ENCODE data around the gene THBS4.
"Not testable (repeated sequence)": the region's sequence is repeated elsewhere in the genome, so short reads cannot be mapped to it uniquely, and the experiment has no call there.

THBS4 gene

DNA sequence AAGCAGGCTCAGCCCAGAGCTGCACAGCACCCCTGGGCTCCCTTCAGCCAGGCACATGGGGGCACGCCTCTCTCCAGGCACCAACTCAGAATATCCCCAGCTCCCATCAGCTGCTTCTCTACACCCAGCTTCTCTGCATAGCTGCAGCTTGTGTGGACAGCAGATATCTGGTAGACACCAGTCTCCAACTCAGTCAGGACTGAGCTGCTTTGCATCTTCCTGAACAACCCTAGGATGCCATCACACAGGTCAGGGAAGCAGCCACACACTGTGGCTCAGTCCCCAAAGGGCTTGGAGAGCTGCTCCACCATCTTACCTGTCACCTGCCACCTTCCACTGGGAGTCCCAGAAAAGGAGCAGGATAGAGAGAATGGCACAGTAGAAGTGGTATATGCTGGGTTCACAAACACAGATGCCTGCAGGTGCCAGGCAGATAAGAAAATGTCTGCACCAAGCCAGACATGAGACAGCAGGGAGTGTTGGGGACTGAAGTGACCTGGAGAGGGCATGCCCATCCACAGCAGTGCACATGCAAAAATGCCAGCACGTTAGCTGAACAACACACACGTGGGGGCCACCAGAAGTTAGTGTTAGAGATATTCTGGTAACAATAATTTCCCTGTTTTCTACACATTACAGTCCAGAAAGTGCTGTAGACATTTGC, 42.0 kb downstream of the THBS4 start:
- H3K4me1 ChIP-seq (ENCODE audit: control insufficient read depth, insufficient read depth, low read length, unreplicated experiment), result no peaks in the 10 kb centered on the region
- no peak overlapping the region for H3K27ac ChIP-seq (ENCODE audit: low read depth, low read length)
- H3K4me3 ChIP-seq (ENCODE audit: low read depth, low read length), result no peak overlapping the region
- H2AFZ ChIP-seq (ENCODE audit: low read length, unreplicated experiment), result no peak overlapping the region
- H3K36me3 ChIP-seq (ENCODE audit: insufficient read depth, low read length), result no peaks in the 10 kb centered on the region
- H3K27me3 ChIP-seq (ENCODE audit: insufficient read depth, low read length), result no peaks in the 10 kb centered on the region
- H3K79me2 ChIP-seq (ENCODE audit: control insufficient read depth, insufficient read depth, low read length, unreplicated experiment), result no peaks in the 10 kb centered on the region

- Histone ChIP-seq H3K27ac (ENCODE audit: low read depth, low read length) (no peak overlapping the region), H3K4me3 (ENCODE audit: low read depth, low read length) (no peak overlapping the region), H2AFZ (ENCODE audit: low read length, unreplicated experiment) (no peak overlapping the region), H3K4me1 (ENCODE audit: control insufficient read depth, insufficient read depth, low read length, unreplicated experiment) (peaks cover 4% of the 10 kb centered on the region), H3K36me3 (ENCODE audit: insufficient read depth, low read length) (no peaks in the 10 kb centered on the region), H3K27me3 (ENCODE audit: insufficient read depth, low read length) (no peaks in the 10 kb centered on the region), H3K79me2 (ENCODE audit: control insufficient read depth, insufficient read depth, low read length, unreplicated experiment) (no peaks in the 10 kb centered on the region)
Measured at GRCh38 chr5:80078921-80079320, 43.8 kb downstream of the THBS4 start.

GRCh38 chr5:80082281-80082680, 47.1 kb downstream of the THBS4 start:
- no peak overlapping the region for H3K27ac ChIP-seq (ENCODE audit: low read depth, low read length)
- H3K79me2 ChIP-seq (ENCODE audit: control insufficient read depth, insufficient read depth, low read length, unreplicated experiment), result no peaks in the 10 kb centered on the region
- peaks cover 4% of the 10 kb centered on the region for H3K4me1 ChIP-seq (ENCODE audit: control insufficient read depth, insufficient read depth, low read length, unreplicated experiment)
- peak overlapping the region; percentile 97 for H2AFZ ChIP-seq (ENCODE audit: low read length, unreplicated experiment)
- H3K4me3 ChIP-seq (ENCODE audit: low read depth, low read length), result peak overlapping the region; percentile 64
- no peaks in the 10 kb centered on the region for H3K36me3 ChIP-seq (ENCODE audit: insufficient read depth, low read length)
- no peaks in the 10 kb centered on the region; the same call in 1 of the 2 replicates for H3K27me3 ChIP-seq (ENCODE audit: insufficient read depth, low read length)

GRCh38 chr5:80082731-80083100, 47.6 kb downstream of the THBS4 start:
- Histone ChIP-seq H3K27me3 (ENCODE audit: insufficient read depth, low read length) (no peaks in the 10 kb centered on the region; the same call in 1 of the 2 replicates), H3K79me2 (ENCODE audit: control insufficient read depth, insufficient read depth, low read length, unreplicated experiment) (no peaks in the 10 kb centered on the region), H3K4me3 (ENCODE audit: low read depth, low read length) (peak overlapping the region; percentile 64), H3K27ac (ENCODE audit: low read depth, low read length) (no peak overlapping the region), H3K4me1 (ENCODE audit: control insufficient read depth, insufficient read depth, low read length, unreplicated experiment) (peaks cover 4% of the 10 kb centered on the region), H2AFZ (ENCODE audit: low read length, unreplicated experiment) (peak overlapping the region; percentile 97), H3K36me3 (ENCODE audit: insufficient read depth, low read length) (no peaks in the 10 kb centered on the region)

GRCh38 chr5:80083101-80083890, 48.1 kb downstream of the THBS4 start:
- no peaks in the 10 kb centered on the region; the same call in 1 of the 2 replicates for H3K27me3 ChIP-seq (ENCODE audit: insufficient read depth, low read length)
- H3K4me3 ChIP-seq (ENCODE audit: low read depth, low read length), result peak overlapping the region; percentile 64
- no peaks in the 10 kb centered on the region for H3K36me3 ChIP-seq (ENCODE audit: insufficient read depth, low read length)
- no peaks in the 10 kb centered on the region for H3K79me2 ChIP-seq (ENCODE audit: control insufficient read depth, insufficient read depth, low read length, unreplicated experiment)
- peaks cover 4% of the 10 kb centered on the region for H3K4me1 ChIP-seq (ENCODE audit: control insufficient read depth, insufficient read depth, low read length, unreplicated experiment)
- peak overlapping the region; percentile 97 for H2AFZ ChIP-seq (ENCODE audit: low read length, unreplicated experiment)
- H3K27ac ChIP-seq (ENCODE audit: low read depth, low read length), result no peak overlapping the region

DNA sequence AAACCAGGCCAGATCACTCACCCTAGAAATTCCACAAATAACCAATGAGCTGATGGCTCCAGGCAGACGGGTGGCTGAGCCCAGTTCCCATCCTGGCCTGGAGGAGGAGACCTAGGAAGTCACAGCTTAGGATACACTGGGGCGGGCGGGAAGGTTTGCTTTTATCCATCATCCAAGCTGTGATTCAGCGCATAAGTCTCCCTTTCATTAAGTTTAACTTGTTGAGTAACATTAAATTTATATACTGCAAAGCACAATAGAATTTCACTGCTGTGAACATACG, 55.7 kb downstream of the THBS4 start:
- Histone ChIP-seq H2AFZ (ENCODE audit: low read length, unreplicated experiment) (no peak overlapping the region), H3K36me3 (ENCODE audit: insufficient read depth, low read length) (no peaks in the 10 kb centered on the region), H3K79me2 (ENCODE audit: control insufficient read depth, insufficient read depth, low read length, unreplicated experiment) (no peaks in the 10 kb centered on the region), H3K27ac (ENCODE audit: low read depth, low read length) (no peak overlapping the region), H3K4me1 (ENCODE audit: control insufficient read depth, insufficient read depth, low read length, unreplicated experiment) (no peaks in the 10 kb centered on the region), H3K27me3 (ENCODE audit: insufficient read depth, low read length) (no peaks in the 10 kb centered on the region; the same call in 1 of the 2 replicates), H3K4me3 (ENCODE audit: low read depth, low read length) (no peak overlapping the region)

GRCh38 chr5:80091792-80092192, 56.6 kb downstream of the THBS4 start:
- H3K27me3 ChIP-seq (ENCODE audit: insufficient read depth, low read length); H3K4me3 ChIP-seq (ENCODE audit: low read depth, low read length); H3K27ac ChIP-seq (ENCODE audit: low read depth, low read length); H3K79me2 ChIP-seq (ENCODE audit: control insufficient read depth, insufficient read depth, low read length, unreplicated experiment); H2AFZ ChIP-seq (ENCODE audit: low read length, unreplicated experiment); H3K36me3 ChIP-seq (ENCODE audit: insufficient read depth, low read length); H3K4me1 ChIP-seq (ENCODE audit: control insufficient read depth, insufficient read depth, low read length, unreplicated experiment): not testable (repeated sequence)

DNA sequence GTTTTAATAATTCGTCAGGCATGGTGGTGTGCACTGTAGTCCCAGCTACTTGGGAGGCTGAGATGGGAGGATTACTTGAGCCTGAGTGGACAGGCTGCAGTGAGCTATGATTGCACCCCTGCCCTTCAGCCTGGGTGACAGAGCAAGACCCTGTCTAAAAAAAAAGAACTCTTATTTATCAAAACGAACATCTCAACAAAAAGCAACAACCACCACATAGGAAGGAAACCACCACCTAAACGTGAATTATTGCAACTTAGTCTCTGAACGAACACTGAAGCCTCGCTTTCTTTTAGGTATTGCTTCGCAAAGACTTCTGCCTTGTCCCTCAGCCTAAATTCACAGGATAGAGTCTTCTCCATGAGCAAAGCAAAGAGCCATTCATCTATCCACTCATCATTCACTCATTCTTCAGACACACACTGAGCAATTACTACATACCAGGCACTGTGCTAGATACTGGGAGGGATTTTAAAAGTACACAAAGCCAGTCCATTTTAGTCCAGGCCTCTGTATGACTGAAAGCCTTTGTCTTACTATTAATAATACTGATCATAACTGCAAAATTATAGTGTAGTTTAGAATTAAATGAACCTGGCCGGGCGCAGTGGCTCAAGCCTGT, 57.4 kb downstream of the THBS4 start:
- Histone ChIP-seq H3K36me3 (ENCODE audit: insufficient read depth, low read length) (no peaks in the 10 kb centered on the region), H3K4me1 (ENCODE audit: control insufficient read depth, insufficient read depth, low read length, unreplicated experiment) (no peaks in the 10 kb centered on the region), H3K27me3 (ENCODE audit: insufficient read depth, low read length) (no peaks in the 10 kb centered on the region), H2AFZ (ENCODE audit: low read length, unreplicated experiment) (no peak overlapping the region), H3K79me2 (ENCODE audit: control insufficient read depth, insufficient read depth, low read length, unreplicated experiment) (no peaks in the 10 kb centered on the region), H3K4me3 (ENCODE audit: low read depth, low read length) (no peak overlapping the region), H3K27ac (ENCODE audit: low read depth, low read length) (no peak overlapping the region)

DNA sequence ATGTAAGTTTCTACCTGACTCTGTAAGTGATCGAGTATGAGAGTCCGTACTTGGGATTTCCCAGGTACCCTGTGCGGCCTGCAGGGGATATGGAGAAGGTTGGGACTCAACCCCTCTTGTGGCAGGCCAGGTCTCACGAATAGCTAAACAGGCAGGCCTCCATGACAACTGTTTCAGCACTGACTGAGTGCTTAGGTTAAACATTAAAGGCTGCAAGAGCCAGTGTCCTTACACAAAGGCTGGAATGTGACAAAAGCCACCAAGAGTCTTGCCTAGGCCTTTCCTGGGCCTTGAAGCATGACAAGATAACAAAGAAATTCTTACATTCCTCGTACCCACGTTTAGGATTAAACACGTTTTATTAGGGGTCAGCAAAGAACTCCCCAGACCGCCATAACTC, 58.6 kb downstream of the THBS4 start:
- H3K79me2 ChIP-seq (ENCODE audit: control insufficient read depth, insufficient read depth, low read length, unreplicated experiment), result no peaks in the 10 kb centered on the region
- no peaks in the 10 kb centered on the region for H3K36me3 ChIP-seq (ENCODE audit: insufficient read depth, low read length)
- H3K4me1 ChIP-seq (ENCODE audit: control insufficient read depth, insufficient read depth, low read length, unreplicated experiment), result no peaks in the 10 kb centered on the region
- no peak overlapping the region for H3K4me3 ChIP-seq (ENCODE audit: low read depth, low read length)
- no peak overlapping the region for H3K27ac ChIP-seq (ENCODE audit: low read depth, low read length)
- no peak overlapping the region for H2AFZ ChIP-seq (ENCODE audit: low read length, unreplicated experiment)
- H3K27me3 ChIP-seq (ENCODE audit: insufficient read depth, low read length), result no peaks in the 10 kb centered on the region

GRCh38 chr5:80094236-80094738, 59.1 kb downstream of the THBS4 start:
- Histone ChIP-seq H2AFZ (ENCODE audit: low read length, unreplicated experiment) (no peak overlapping the region), H3K27me3 (ENCODE audit: insufficient read depth, low read length) (no peaks in the 10 kb centered on the region), H3K79me2 (ENCODE audit: control insufficient read depth, insufficient read depth, low read length, unreplicated experiment) (no peaks in the 10 kb centered on the region), H3K36me3 (ENCODE audit: insufficient read depth, low read length) (no peaks in the 10 kb centered on the region), H3K27ac (ENCODE audit: low read depth, low read length) (no peak overlapping the region), H3K4me3 (ENCODE audit: low read depth, low read length) (no peak overlapping the region), H3K4me1 (ENCODE audit: control insufficient read depth, insufficient read depth, low read length, unreplicated experiment) (no peaks in the 10 kb centered on the region)

GRCh38 chr5:80097451-80097850, 62.3 kb downstream of the THBS4 start:
- no peak overlapping the region for H3K27ac ChIP-seq (ENCODE audit: low read depth, low read length)
- no peak overlapping the region for H2AFZ ChIP-seq (ENCODE audit: low read length, unreplicated experiment)
- H3K79me2 ChIP-seq (ENCODE audit: control insufficient read depth, insufficient read depth, low read length, unreplicated experiment), result no peaks in the 10 kb centered on the region
- no peaks in the 10 kb centered on the region for H3K27me3 ChIP-seq (ENCODE audit: insufficient read depth, low read length)
- H3K4me1 ChIP-seq (ENCODE audit: control insufficient read depth, insufficient read depth, low read length, unreplicated experiment), result no peaks in the 10 kb centered on the region
- no peak overlapping the region for H3K4me3 ChIP-seq (ENCODE audit: low read depth, low read length)
- H3K36me3 ChIP-seq (ENCODE audit: insufficient read depth, low read length), result no peaks in the 10 kb centered on the region
